Dendritic cell treated with granulocyte-macrophage colony-stimulating factor and Interleukin-4, amounts not matched to agents 40 ng/mL and 50 ng/mL, for 4 days (primary cell): Measurements from ENCODE around the gene PBX1.

Experiments used
- H3K27ac Mint-ChIP-seq: one replicate; pipeline ENCODE4 v1.8.0; 2022; ENCODE audit warnings: mild to moderate bottlenecking, mixed read lengths
- H3K27me3 Mint-ChIP-seq: one replicate; pipeline ENCODE4 v1.8.0; 2022; ENCODE audit warnings: mild to moderate bottlenecking, mixed read lengths
- H3K36me3 Mint-ChIP-seq: one replicate; pipeline ENCODE4 v1.8.0; 2022; ENCODE audit warnings: low read depth, mixed read lengths
- H3K4me1 Mint-ChIP-seq: one replicate; pipeline ENCODE4 v1.8.0; 2022; ENCODE audit warnings: low read depth, mixed read lengths
- H3K4me3 Mint-ChIP-seq: one replicate; pipeline ENCODE4 v1.8.0; 2022; ENCODE audit warnings: mild to moderate bottlenecking, moderate library complexity, mixed read lengths
- H3K9me3 Mint-ChIP-seq: one replicate; pipeline ENCODE4 v1.8.0; 2022; ENCODE audit warnings: mixed read lengths
- intact Hi-C: fragments of 100-400 bp; cut with micrococcal nuclease; formaldehyde crosslinking; loops from one replicate; pipeline ENCODE4 v1.15.0; 2022

The PBX1 gene

GRCh38 chr1:164571333-164571732, 12.3 kb downstream of the PBX1 start:
- H3K4me3 Mint-ChIP-seq = no peak overlapping the region
- H3K36me3 Mint-ChIP-seq = no peaks in the 10 kb centered on the region
- intact Hi-C loops = no loop called here
- no peak overlapping the region for H3K27ac Mint-ChIP-seq
- peaks cover 6% of the 10 kb centered on the region for H3K9me3 Mint-ChIP-seq
- no peaks in the 10 kb centered on the region for H3K4me1 Mint-ChIP-seq
- H3K27me3 Mint-ChIP-seq = no peaks in the 10 kb centered on the region

GRCh38 chr1:164575356-164575886, 16.4 kb downstream of the PBX1 start:
- H3K4me3 Mint-ChIP-seq = no peak overlapping the region
- H3K36me3 Mint-ChIP-seq = no peaks in the 10 kb centered on the region
- H3K9me3 Mint-ChIP-seq = peaks cover 14% of the 10 kb centered on the region
- no peak overlapping the region for H3K27ac Mint-ChIP-seq
- no peaks in the 10 kb centered on the region for H3K27me3 Mint-ChIP-seq
- intact Hi-C loops = no loop called here
- no peaks in the 10 kb centered on the region for H3K4me1 Mint-ChIP-seq

GRCh38 chr1:164576291-164577271, 17.6 kb downstream of the PBX1 start:
- H3K27ac Mint-ChIP-seq = no peak overlapping the region
- H3K9me3 Mint-ChIP-seq = peaks cover 14% of the 10 kb centered on the region
- no peaks in the 10 kb centered on the region for H3K27me3 Mint-ChIP-seq
- H3K4me1 Mint-ChIP-seq = no peaks in the 10 kb centered on the region
- H3K4me3 Mint-ChIP-seq = no peak overlapping the region
- intact Hi-C loops = no loop called here
- H3K36me3 Mint-ChIP-seq = no peaks in the 10 kb centered on the region

DNA sequence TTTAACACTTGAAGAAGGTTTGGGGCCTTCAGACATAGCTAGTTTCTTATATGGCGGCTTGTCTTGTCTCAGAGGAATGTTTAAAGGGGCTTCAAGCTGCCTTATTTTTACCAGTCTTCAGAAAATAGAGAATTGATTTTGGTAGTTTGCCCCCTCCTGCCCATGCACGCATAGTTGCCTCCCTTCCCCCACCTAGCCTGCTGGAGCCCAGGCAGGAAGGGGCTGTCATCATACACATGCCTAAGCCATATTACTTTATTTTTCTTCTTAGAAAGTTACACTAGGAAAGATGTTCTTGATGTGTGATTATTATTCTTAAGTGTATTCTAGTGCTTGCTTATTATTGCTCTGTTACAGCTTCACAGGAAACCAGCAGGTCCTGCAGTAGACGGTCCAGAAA, 18.3 kb downstream of the PBX1 start:
- intact Hi-C loops = no loop called here
- Mint-ChIP-seq H3K36me3 (no peaks in the 10 kb centered on the region), H3K9me3 (peaks cover 14% of the 10 kb centered on the region), H3K4me1 (no peaks in the 10 kb centered on the region), H3K27me3 (no peaks in the 10 kb centered on the region), H3K27ac (no peak overlapping the region), H3K4me3 (no peak overlapping the region)

DNA sequence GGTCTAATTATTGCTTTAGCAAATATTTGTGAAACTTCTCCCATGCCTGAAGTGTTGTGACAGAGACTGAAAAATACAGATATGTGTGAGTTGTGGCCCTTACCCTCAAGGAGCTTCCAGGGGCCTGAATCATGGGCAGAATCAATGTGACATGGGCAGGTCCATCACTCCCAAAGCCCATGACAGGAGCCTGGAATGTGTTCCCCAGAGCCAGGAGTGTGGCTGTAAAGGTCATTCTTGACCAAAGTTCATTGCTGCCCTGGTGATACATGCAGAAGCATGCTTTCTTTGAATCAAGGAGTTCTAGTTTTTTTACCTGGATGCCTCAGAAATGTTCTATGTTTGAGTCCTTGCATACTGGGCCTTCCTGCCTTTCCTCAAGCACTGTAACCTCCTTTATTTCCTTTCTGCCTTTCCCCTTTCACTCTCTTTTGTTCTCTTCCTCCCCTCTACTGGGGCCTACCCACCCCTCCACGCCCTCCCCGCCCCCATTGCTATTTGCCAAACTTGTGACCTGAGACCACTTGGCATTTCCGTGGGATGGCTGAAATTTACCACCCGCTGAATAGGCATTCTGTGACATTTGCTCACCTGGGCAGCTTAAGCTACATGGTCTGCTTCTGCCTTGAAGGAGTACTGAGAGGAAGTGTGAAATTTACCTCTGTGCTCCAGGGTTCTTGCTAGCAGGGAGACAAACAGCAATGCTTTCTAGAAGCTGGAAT, 19.7 kb downstream of the PBX1 start:
- Mint-ChIP-seq H3K27me3 (no peaks in the 10 kb centered on the region), H3K9me3 (peaks cover 14% of the 10 kb centered on the region), H3K27ac (no peak overlapping the region), H3K4me3 (no peak overlapping the region), H3K4me1 (no peaks in the 10 kb centered on the region), H3K36me3 (no peaks in the 10 kb centered on the region)
- intact Hi-C loops = no loop called here

DNA sequence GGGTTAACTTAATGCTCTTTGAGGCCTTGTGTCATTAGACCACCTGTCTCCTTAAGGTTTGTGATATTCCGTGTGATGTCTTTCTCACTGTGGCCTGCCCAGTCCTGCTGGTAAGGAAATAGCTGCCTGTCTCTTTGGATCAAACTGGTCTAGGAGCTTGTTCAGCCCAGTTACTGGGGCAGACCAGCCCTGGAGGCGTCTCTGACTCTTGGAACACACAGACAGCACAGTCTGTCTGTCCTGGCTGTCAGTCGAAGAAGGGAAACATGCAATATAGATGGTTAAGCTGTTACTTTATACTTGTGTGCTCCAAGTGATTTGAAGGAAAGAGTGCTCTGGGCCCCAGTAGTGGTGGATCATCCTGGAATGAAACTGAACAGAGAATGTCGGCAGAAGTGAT, 20.4 kb downstream of the PBX1 start:
- Mint-ChIP-seq H3K4me3 (no peak overlapping the region), H3K27ac (no peak overlapping the region), H3K9me3 (peaks cover 14% of the 10 kb centered on the region), H3K4me1 (no peaks in the 10 kb centered on the region), H3K27me3 (no peaks in the 10 kb centered on the region), H3K36me3 (no peaks in the 10 kb centered on the region)
- intact Hi-C loops = no loop called here

DNA sequence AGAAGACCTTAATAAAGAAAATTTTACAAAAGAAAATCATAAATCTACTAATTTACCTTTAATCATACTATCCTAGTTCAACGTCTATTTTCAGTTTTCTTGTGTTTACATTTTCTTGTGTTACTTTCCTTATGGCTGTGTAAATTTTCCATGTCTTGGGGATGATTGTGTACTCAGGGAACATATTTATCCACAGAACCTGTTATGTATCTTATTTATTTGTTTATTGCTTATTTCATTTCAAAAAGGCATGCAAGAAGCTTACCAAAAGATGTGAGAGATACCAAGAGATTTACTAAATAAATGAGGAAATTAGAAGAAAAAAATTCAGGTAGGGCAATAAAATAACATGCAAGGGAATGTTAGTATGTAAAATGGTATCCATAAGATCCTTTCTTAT, 22.8 kb downstream of the PBX1 start:
- peaks cover 3% of the 10 kb centered on the region for H3K9me3 Mint-ChIP-seq
- H3K27ac Mint-ChIP-seq = no peak overlapping the region
- no peaks in the 10 kb centered on the region for H3K27me3 Mint-ChIP-seq
- intact Hi-C loops = no loop called here
- no peaks in the 10 kb centered on the region for H3K36me3 Mint-ChIP-seq
- H3K4me1 Mint-ChIP-seq = no peaks in the 10 kb centered on the region
- no peak overlapping the region for H3K4me3 Mint-ChIP-seq

DNA sequence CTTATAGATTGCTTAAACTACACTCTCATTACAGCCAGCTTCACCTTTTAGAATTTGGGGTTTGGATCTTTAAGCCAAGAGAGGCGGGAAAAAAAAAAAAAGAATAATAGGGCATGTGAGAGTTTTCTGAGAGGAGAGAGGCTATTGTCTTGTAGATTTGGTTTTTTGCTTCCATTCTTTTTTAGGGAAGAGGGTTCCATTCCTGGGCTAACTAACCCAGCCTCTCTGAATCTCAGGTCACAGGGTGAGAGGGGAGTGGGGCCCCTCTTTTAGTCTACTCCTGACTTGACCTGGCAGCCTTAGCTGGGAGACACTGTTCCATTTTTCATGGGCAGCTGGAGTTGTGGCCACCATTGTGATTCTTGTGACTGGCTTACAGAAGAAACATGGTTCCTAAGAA, 24.2 kb downstream of the PBX1 start:
- peaks cover 9% of the 10 kb centered on the region for H3K27me3 Mint-ChIP-seq
- no peak overlapping the region for H3K4me3 Mint-ChIP-seq
- H3K9me3 Mint-ChIP-seq = no peaks in the 10 kb centered on the region
- H3K27ac Mint-ChIP-seq = no peak overlapping the region
- H3K4me1 Mint-ChIP-seq = no peaks in the 10 kb centered on the region
- intact Hi-C loops = no loop called here
- no peaks in the 10 kb centered on the region for H3K36me3 Mint-ChIP-seq

DNA sequence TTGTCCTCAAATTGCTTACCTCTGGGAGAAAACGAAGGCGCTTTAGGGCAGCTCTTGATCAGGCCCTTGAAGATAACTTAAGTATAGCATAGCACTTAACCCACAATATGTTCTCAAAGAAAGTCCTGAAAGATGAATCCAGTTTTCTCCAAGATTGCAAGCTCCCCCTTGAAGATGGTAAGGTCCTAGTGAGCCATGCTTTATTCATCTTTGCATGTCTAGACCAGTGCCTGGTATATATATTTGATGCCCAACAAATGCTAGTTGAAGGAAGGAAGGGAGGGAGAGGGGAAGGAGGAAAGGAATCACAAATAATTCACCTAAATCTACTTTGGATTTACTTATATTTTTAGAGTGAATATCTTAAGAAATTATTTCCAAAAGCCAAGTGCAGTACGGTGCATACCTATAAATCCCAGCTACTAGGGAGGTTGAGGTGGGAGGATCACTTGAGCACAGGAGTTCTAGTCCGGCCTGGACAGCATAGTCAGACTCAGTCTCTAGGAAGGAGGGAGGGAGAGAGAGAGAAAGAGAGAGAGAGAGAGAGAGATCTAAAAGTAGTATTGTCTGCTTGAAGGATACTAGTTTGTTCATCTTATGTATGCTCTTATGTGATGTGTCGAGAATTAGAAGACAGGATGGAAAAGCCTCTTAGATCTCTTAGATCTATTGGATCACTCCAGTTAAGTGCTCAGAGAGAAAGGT, 25.0 kb downstream of the PBX1 start:
- Mint-ChIP-seq H3K36me3 (no peaks in the 10 kb centered on the region), H3K27me3 (peaks cover 15% of the 10 kb centered on the region), H3K27ac (no peak overlapping the region), H3K4me1 (peaks cover 5% of the 10 kb centered on the region), H3K4me3 (no peak overlapping the region), H3K9me3 (no peaks in the 10 kb centered on the region)
- intact Hi-C loops = no loop called here

DNA sequence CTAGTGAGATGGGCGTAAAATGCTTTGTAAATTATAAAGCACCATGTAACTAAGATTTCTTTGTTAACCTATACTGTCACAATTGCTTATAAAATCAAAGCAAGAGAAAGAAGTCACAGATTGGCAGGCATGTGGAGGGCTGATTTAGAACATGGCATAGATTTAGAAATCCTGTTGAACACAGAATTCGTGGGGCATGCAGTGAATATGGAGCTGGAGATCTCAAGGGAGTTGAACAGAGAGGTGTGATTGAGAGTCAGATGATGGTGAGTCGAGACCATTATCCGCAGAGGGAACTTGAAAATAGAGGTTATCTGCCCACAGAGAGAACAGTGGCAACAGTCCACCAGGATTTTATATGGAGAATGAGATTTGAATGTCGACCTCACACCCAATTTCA, 27.6 kb downstream of the PBX1 start:
- Mint-ChIP-seq H3K4me1 (peaks cover 9% of the 10 kb centered on the region), H3K36me3 (no peaks in the 10 kb centered on the region), H3K27me3 (peaks cover 26% of the 10 kb centered on the region), H3K9me3 (no peaks in the 10 kb centered on the region), H3K27ac (no peak overlapping the region), H3K4me3 (no peak overlapping the region)
- intact Hi-C loops = no loop called here

- Mint-ChIP-seq H3K9me3 (no peaks in the 10 kb centered on the region), H3K4me3 (no peak overlapping the region), H3K36me3 (no peaks in the 10 kb centered on the region), H3K27ac (no peak overlapping the region), H3K27me3 (peaks cover 26% of the 10 kb centered on the region), H3K4me1 (peaks cover 9% of the 10 kb centered on the region)
- intact Hi-C loops = no loop called here
Observed at GRCh38 chr1:164587617-164588501, 28.9 kb downstream of the PBX1 start.

DNA sequence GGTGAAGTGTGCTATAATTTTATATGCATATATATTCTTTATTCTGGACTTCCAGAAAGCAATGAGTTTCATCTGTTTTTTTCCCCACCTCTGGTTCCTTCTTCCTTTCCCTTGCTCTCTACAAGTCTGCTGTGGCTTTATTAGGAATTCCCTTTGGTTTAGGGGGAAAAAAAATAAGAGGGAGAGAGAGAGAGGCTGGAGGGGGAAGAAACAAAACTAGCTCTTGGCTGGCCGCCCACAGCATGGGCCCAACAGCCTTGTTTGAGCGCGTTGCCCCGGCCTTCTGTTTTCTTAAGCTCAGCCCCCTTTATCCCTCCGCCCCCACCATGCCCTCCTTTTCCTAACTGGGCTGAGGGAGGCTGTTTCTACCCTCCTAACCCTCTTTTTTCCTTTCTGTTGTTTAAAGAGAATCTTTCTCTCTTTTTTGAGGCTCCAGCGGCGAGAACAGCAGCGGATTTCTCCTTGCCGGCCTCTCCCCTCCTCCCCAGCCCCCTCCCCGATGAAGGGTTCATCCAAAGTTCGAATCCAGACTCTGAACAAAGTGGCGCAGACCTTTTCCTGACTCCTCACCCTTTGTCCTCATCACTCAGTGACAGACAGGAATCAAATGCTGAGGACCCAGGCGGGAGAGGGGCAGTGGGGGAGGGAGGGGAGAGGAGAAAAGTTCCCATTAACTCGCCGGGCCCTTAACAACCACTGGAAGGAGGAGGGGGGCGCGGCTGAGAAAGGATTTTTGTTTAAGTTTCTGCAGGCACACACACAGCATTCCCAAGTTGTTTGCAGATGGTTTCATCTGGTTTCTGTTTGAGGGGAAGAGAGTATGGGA, 29.7 kb downstream of the PBX1 start:
- Mint-ChIP-seq H3K27ac (no peak overlapping the region), H3K9me3 (no peaks in the 10 kb centered on the region), H3K27me3 (peaks cover 26% of the 10 kb centered on the region), H3K36me3 (no peaks in the 10 kb centered on the region), H3K4me1 (peaks cover 9% of the 10 kb centered on the region), H3K4me3 (no peak overlapping the region)
- intact Hi-C loops = no loop called here
